K562 treated with DMSO at 1 percent for 48 hours (cell line): ENCODE measurements around the gene MTUS2. TPM values are rescaled to one million over a fixed set of nuclear protein-coding genes. Genes with fewer than 3 reads are reported as not detected.

Experiments used
- total RNA-seq: library from RNA; unstranded; fragments of 300-600 nt; gene quantifications from 2 replicates; pipeline ENCODE4 v1.2.3, GENCODE V29; 2022; ENCODE audit warnings: low replicate concordance; ENCODE audit errors: extremely low read depth

The MTUS2 gene
- not detected in 2 replicates for total RNA-seq

DNA sequence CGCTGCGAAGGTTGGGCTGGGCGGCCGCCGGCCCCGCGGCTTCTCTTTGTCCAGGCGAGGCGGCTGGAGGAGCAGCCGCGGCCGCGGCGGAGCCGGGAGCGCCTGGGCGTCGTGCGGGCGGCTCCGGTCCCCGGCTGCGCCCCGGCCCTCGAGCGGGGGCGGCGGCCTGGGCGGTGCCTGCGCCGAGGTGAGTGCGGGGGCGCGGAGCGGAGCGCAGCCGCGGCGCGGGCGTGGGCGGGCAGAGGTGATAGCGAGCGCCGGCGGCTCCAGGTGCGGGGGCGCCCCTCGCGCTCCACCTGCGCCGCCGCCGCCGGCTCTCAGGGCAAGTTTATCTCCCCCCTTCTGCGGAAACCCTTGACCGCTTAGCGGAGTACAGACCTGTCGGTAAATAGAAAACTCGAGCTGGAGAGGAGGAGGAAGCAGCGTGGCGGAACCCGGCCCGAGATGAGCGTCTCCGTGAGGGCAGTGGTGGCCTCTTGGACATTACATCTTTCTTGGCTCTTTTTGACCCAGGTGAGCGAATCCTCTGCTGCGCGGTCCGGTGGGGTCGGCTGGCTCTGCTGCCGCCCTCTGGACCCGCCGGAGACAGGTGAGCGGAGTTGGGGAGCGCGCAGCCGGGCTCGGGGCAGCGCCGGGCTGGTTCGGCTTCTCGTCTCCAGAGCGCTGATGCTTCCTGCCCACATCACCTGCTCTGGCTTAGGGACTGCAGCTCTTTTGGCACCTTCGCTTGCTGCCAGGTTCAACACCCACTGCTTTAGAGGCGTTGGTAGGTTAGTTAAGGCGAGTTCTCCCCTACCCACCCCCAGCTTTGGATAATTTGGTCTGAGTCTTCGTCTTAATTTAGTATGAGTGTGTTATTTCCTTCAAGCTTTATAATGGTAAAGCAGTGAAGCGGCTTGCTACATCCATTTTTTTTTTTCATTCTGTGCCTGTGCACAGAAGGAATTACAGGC is at the start of gene MTUS2:
TSS of gene MTUS2 (plus strand) at position 241 of the 953 bp plus-strand sequence.

Other genes with a start within 250 kb of the MTUS2 start
- not detected in 2 replicates for gene POMP, start 161.2 kb upstream of the MTUS2 start, total RNA-seq
- not detected in 2 replicates for gene SLC46A3, start 101.4 kb upstream of the MTUS2 start, total RNA-seq